HEK293 (cell line): ENCODE results near the gene SINHCAF.

ENCODE experiments used
- ATF2 ChIP-seq: fragments of 450-650 bp; formaldehyde crosslinking; IDR thresholded peaks from 2 replicates; pipeline ENCODE4 v1.5.1; 2016; ENCODE audit warnings: missing biosample characterization, missing genetic modification characterization, low read depth
- CTCF ChIP-seq: fragments of 450-650 bp; formaldehyde crosslinking; IDR thresholded peaks from 2 replicates; pipeline ENCODE4 v1.5.1; 2016; ENCODE audit warnings: missing biosample characterization, missing genetic modification characterization
- ELK4 ChIP-seq: IDR thresholded peaks from 2 replicates; pipeline ENCODE4 v1.6.1; 2011; ENCODE audit warnings: mild to moderate bottlenecking, low read depth, low read length, borderline replicate concordance
- REST ChIP-seq: fragments of 450-650 bp; formaldehyde crosslinking; IDR thresholded peaks from 2 replicates; pipeline ENCODE4 v1.5.1; 2016; ENCODE audit warnings: missing biosample characterization, missing genetic modification characterization
- ZBTB7A ChIP-seq: fragments of 450-650 bp; formaldehyde crosslinking; IDR thresholded peaks from 2 replicates; pipeline ENCODE4 v1.5.1; 2016; ENCODE audit warnings: low read depth, missing biosample characterization, missing genetic modification characterization
- ZNF121 ChIP-seq: fragments of 450-650 bp; formaldehyde crosslinking; IDR thresholded peaks from 2 replicates; pipeline ENCODE4 v1.5.1; 2016; ENCODE audit warnings: missing biosample characterization, missing genetic modification characterization
- ZNF274 ChIP-seq, 2 experiments: fragments of 200-500 bp in 1 of 2; fragments of 450-650 bp in 1 of 2; sonication (Bioruptor generic) in 1 of 2; formaldehyde crosslinking in 1 of 2; IDR thresholded peaks; 2 replicates each; pipeline versions ENCODE4 v1.5.1 to v1.6.1; 2014 to 2016; ENCODE audit warnings: borderline replicate concordance in 1 of 2, inconsistent platforms in 1 of 2, low read length in 1 of 2, missing biosample characterization in 1 of 2, missing genetic modification characterization in 1 of 2
- ZNF654 ChIP-seq: fragments of 450-650 bp; formaldehyde crosslinking; IDR thresholded peaks from 2 replicates; pipeline ENCODE4 v1.5.1; 2016; ENCODE audit warnings: low read depth, missing biosample characterization, missing genetic modification characterization
- ZNF701 ChIP-seq: fragments of 450-650 bp; formaldehyde crosslinking; IDR thresholded peaks from 2 replicates; pipeline ENCODE4 v1.5.1; 2016; ENCODE audit warnings: missing biosample characterization, missing genetic modification characterization
- ZNF785 ChIP-seq: fragments of 450-650 bp; formaldehyde crosslinking; IDR thresholded peaks from 2 replicates; pipeline ENCODE4 v1.5.1; 2016; ENCODE audit warnings: missing biosample characterization, missing genetic modification characterization

GRCh38 chr12:31316891-31317290 lies 9.1 kb downstream of the SINHCAF start:
- TF ChIP-seq CTCF (tag by site-specific recombination) (no peak), ZNF274 (IDR thresholded peaks at IDR 0.05; ENCODE audit: low read length) (no peak), ZNF274 (tag by site-specific recombination; IDR thresholded peaks at IDR 0.05; ENCODE audit: borderline replicate concordance) (no peak), ATF2 (no peak), ELK4 (no peak), ZNF701 (tag by site-specific recombination) (no peak), REST (tag by site-specific recombination) (no peak), ZNF785 (tag by site-specific recombination) (no peak), ZNF654 (tag by site-specific recombination) (no peak), ZNF121 (no peak), ZBTB7A (tag by site-specific recombination) (no peak)
